Calu3 (cell line): ENCODE data around the gene SDK2. TPM values are rescaled to one million over a fixed set of nuclear protein-coding genes. Genes with fewer than 3 reads are reported as not detected.

ENCODE experiments used
- BruUV-seq: library from RNA; stranded (reverse); fragments of 400-500 nt; replicated peaks from 2 replicates; lab custom pipeline; 2021; lab: Mats Ljungman, UMichigan
- CTCF ChIA-PET: fragments of 300-600 bp; sonication (Branson Sonifier 250); formaldehyde crosslinking; loops from one replicate; lab custom pipeline; 2022; ENCODE audit warnings: antibody characterized with exemption; lab: Charles Lee
- DNase-seq: peaks from one replicate; pipeline ENCODE4 v3.0.0; 2022
- H3K27ac Mint-ChIP-seq: one replicate; pipeline ENCODE4 v1.8.0; 2022; ENCODE audit warnings: mixed read lengths; ENCODE audit not compliant: unreplicated experiment
- H3K27me3 Mint-ChIP-seq: one replicate; pipeline ENCODE4 v1.8.0; 2022; ENCODE audit warnings: mixed read lengths; ENCODE audit not compliant: unreplicated experiment
- H3K36me3 Mint-ChIP-seq: one replicate; pipeline ENCODE4 v1.8.0; 2022; ENCODE audit warnings: mild to moderate bottlenecking, moderate library complexity, mixed read lengths; ENCODE audit not compliant: insufficient read depth, unreplicated experiment
- H3K4me1 Mint-ChIP-seq: one replicate; pipeline ENCODE4 v1.8.0; 2022; ENCODE audit warnings: mild to moderate bottlenecking, low read depth, mixed read lengths; ENCODE audit not compliant: unreplicated experiment
- H3K4me3 Mint-ChIP-seq: one replicate; pipeline ENCODE4 v1.8.0; 2022; ENCODE audit warnings: mild to moderate bottlenecking, low read depth, moderate library complexity, mixed read lengths; ENCODE audit not compliant: unreplicated experiment
- H3K9me3 Mint-ChIP-seq: one replicate; pipeline ENCODE4 v1.8.0; 2022; ENCODE audit warnings: low read depth, mixed read lengths; ENCODE audit not compliant: unreplicated experiment
- intact Hi-C: fragments of 100-400 bp; cut with micrococcal nuclease; formaldehyde crosslinking; loops from one replicate; pipeline ENCODE4 v1.10.0; 2022; ENCODE audit not compliant: unreplicated experiment
- total RNA-seq: library from RNA; stranded (reverse); gene quantifications from 2 replicates; pipeline ENCODE4 v1.2.3, GENCODE V29; 2022
- TF ChIP-seq, protein P1 (sequence below): fragments of 200-600 bp; IDR thresholded peaks from one replicate; pipeline ENCODE4 v1.8.0; 2022; ENCODE audit warnings: antibody characterized with exemption; ENCODE audit not compliant: unreplicated experiment

The SDK2 gene
- total RNA-seq, 1 experiment from 2014 or later, result not detected

DNA sequence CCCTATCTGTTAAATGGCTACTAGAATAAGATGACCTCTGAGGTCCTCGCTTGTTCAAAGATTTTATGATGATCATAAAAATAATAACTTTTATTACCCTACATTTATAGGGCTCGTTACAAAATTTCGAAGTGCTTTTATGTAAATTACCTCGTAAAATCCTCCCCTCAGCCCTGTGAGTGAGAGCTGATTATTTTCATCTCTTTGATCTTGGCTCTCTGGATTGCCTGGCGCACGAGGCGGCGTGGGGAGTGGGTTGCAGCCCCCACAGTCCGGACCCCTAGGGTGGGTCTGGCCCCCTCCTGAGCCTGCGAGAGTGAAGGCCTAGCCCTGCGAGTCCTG, 1.6 kb downstream of the SDK2 start:
- CTCF ChIA-PET, result no interaction called here
- H3K4me3 Mint-ChIP-seq, result peak overlapping the region; percentile 36
- TF ChIP-seq, protein P1, sequence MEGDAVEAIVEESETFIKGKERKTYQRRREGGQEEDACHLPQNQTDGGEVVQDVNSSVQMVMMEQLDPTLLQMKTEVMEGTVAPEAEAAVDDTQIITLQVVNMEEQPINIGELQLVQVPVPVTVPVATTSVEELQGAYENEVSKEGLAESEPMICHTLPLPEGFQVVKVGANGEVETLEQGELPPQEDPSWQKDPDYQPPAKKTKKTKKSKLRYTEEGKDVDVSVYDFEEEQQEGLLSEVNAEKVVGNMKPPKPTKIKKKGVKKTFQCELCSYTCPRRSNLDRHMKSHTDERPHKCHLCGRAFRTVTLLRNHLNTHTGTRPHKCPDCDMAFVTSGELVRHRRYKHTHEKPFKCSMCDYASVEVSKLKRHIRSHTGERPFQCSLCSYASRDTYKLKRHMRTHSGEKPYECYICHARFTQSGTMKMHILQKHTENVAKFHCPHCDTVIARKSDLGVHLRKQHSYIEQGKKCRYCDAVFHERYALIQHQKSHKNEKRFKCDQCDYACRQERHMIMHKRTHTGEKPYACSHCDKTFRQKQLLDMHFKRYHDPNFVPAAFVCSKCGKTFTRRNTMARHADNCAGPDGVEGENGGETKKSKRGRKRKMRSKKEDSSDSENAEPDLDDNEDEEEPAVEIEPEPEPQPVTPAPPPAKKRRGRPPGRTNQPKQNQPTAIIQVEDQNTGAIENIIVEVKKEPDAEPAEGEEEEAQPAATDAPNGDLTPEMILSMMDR, result no peak
- intact Hi-C loops, result loop anchor here (5.0 kb wide), 1 partner anchor 355 kb away; no protein-coding TSS in a partner anchor
- H3K27ac Mint-ChIP-seq, result no peak overlapping the region
- no peaks in the 10 kb centered on the region for H3K9me3 Mint-ChIP-seq
- no peaks in the 10 kb centered on the region for H3K4me1 Mint-ChIP-seq
- BruUV-seq, result no TSS peak
- peaks cover 100% of the 10 kb centered on the region for H3K27me3 Mint-ChIP-seq
- peaks cover 8% of the 10 kb centered on the region for H3K36me3 Mint-ChIP-seq
- no peak for DNase-seq

DNA sequence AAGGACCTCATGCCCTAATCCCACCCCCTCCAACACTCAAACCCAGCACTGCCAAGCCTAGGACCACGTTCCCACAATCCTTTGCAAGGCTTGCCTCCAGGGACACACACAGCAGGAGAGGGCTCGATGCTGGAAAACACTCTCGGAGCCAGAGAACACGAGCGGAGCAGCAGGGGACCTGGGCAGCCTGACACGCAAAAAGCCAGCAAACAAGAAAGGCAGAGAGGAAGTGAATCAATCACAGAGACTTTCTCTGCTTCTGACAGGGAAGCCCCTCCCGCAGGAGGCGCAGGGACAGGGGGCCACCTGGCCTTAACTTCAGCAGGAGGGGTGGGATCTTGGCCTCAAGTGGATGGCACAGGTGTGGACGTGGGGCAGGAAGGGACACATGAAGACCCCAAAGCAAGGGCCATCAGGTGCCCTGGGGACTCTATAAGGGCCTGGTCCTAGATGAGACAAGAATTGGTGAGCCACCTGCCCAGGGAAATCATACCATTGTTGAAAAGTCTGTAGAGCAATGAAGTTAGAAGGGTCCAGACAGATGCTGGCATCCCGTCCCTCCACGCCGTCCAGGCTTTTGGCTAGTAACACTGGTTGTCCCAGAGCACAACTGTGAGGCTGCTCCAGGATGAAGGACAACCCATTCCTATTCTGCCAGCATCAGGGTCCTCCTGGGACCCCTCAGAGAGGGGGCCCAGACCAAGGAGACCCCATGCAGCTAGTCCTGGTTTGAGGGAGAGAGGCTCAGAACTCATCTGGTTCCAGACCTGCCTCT, 2.2 kb downstream of the SDK2 start:
- no peaks in the 10 kb centered on the region for H3K4me1 Mint-ChIP-seq
- BruUV-seq, result no TSS peak
- H3K4me3 Mint-ChIP-seq, result no peak overlapping the region
- H3K9me3 Mint-ChIP-seq, result no peaks in the 10 kb centered on the region
- intact Hi-C loops, result loop anchor here (5.0 kb wide), 1 partner anchor 355 kb away; no protein-coding TSS in a partner anchor
- peaks cover 8% of the 10 kb centered on the region for H3K36me3 Mint-ChIP-seq
- CTCF ChIA-PET, result no interaction called here
- peaks cover 100% of the 10 kb centered on the region for H3K27me3 Mint-ChIP-seq
- TF ChIP-seq, protein P1, result no peak
- H3K27ac Mint-ChIP-seq, result no peak overlapping the region
- no peak for DNase-seq

GRCh38 chr17:73640691-73641090, 3.6 kb downstream of the SDK2 start:
- H3K27me3 Mint-ChIP-seq, result peaks cover 98% of the 10 kb centered on the region
- no peak overlapping the region for H3K4me3 Mint-ChIP-seq
- DNase-seq, result no peak
- CTCF ChIA-PET, result interaction anchor here (0.6 to 1.2 kb wide), 2 partner anchors 151 to 449 kb away, joined by 3 to 8 read pairs; no protein-coding TSS in a partner anchor
- no TSS peak for BruUV-seq
- no peak overlapping the region for H3K27ac Mint-ChIP-seq
- peaks cover 8% of the 10 kb centered on the region for H3K36me3 Mint-ChIP-seq
- TF ChIP-seq, protein P1, result no peak
- intact Hi-C loops, result loop anchor here (5.0 kb wide), 1 partner anchor 357 kb away; no protein-coding TSS in a partner anchor
- H3K9me3 Mint-ChIP-seq, result no peaks in the 10 kb centered on the region
- H3K4me1 Mint-ChIP-seq, result no peaks in the 10 kb centered on the region

DNA sequence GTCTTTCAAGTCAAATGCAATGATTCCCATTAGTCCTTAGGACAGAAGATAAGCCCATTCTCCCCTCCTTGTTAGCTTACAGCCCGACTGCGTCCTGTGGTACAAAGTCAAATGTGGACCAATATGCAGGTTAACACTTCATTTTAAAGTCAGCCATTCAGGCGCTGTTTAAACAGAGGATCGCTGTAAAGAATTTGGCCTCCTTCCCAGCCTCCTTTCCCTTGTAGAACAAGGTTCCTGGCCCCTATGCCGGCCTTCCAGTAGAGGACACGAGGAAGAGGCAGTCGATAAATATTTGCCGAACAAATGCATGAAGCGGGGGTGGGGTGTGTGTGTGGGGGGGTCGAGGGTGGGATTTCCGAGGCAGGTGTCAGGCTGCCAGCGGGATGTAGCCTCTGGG, 4.3 kb downstream of the SDK2 start:
- DNase-seq, result peak; percentile 6
- H3K4me1 Mint-ChIP-seq, result no peaks in the 10 kb centered on the region
- intact Hi-C loops, result loop anchor here (5.0 kb wide), 1 partner anchor 357 kb away; no protein-coding TSS in a partner anchor
- no peak overlapping the region for H3K4me3 Mint-ChIP-seq
- TF ChIP-seq, protein P1, result no peak
- peaks cover 8% of the 10 kb centered on the region for H3K36me3 Mint-ChIP-seq
- no TSS peak for BruUV-seq
- peaks cover 98% of the 10 kb centered on the region for H3K27me3 Mint-ChIP-seq
- H3K27ac Mint-ChIP-seq, result no peak overlapping the region
- no peaks in the 10 kb centered on the region for H3K9me3 Mint-ChIP-seq
- CTCF ChIA-PET, result interaction anchor here (1.2 kb wide), 1 partner anchor 450 kb away, joined by 3 read pairs; no protein-coding TSS in a partner anchor
